Activated CD4-positive, alpha-beta T cell treated with anti-CD3 and anti-CD28 coated beads, Interleukin-10, Interleukin-2, amounts not matched to agents 100 ng/mL and 50 ng/mL, durations not matched to agents 16 hours and 8 hours (primary cell): Measurements from ENCODE around the gene RNASE2.
"Not testable (repeated sequence)": the region's sequence is repeated elsewhere in the genome, so short reads cannot be mapped to it uniquely, and the experiment has no call there.

Experiments used
- DNase-seq: peaks from one replicate; pipeline ENCODE4 v3.0.0-alpha.2; 2020

The RNASE2 gene

GRCh38 chr14:20954736-20955537 lies at the start of gene RNASE2:
Gene RNASE2, plus strand, starts transcription at chr14:20955487. Its CDS starts 285 bp downstream, at chr14:20955772.
- not testable (repeated sequence) for DNase-seq

GRCh38 chr14:20905676-20906075 lies 49.6 kb upstream of the RNASE2 start:
- DNase-seq: no peak

GRCh38 chr14:20907214-20907613 lies 48.1 kb upstream of the RNASE2 start:
- DNase-seq: no peak

DNA sequence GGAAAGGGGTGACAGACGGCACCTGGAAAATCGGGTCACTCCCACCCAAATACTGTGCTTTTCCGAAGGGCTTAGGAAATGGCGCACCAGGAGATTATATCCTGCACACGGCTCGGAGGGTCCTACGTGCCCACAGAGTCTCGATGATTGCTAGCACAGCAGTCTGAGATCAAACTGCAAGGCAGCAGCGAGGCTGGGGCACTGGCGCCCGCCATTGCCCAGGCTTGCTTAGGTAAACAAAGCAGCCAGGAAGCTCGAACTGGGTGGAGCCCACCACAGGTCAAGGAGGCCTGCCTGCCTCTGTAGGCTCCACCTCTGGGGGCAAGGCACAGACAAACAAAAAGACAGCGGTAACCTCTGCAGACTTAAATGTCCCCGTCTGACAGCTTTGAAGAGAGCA lies 44.5 kb upstream of the RNASE2 start:
- not testable (repeated sequence) for DNase-seq

DNA sequence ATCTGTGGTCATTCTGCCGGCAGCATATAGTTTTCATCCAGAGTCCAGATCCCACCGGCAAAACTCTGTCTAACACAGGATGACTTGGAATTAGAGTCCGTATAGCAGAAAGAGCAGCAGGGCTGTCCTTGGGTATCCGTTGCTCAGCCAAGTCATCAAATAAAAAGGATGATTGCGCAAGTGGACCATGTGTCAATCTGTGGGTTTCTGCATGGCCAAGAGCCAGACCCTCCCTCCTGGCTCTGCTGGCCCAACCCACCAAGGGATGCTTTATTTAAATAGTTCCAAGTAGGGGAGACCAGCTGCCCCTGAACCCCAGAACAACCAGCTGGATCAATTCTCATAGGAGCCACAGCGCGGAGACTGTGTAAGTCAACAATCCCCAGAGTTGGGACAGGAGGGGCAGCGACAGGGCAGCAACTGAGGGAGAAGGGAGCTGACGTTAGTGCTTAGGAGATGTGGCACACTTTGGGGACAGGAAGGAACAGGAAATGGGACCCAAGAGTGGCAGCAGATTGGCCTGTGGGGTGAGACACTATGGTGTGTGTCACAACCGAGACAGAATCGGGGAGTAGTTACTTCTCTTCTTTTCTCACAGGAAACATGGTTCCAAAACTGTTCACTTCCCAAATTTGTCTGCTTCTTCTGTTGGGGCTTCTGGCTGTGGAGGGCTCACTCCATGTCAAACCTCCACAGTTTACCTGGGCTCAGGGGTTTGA lies 36.1 kb upstream of the RNASE2 start:
- not testable (repeated sequence) for DNase-seq

DNA sequence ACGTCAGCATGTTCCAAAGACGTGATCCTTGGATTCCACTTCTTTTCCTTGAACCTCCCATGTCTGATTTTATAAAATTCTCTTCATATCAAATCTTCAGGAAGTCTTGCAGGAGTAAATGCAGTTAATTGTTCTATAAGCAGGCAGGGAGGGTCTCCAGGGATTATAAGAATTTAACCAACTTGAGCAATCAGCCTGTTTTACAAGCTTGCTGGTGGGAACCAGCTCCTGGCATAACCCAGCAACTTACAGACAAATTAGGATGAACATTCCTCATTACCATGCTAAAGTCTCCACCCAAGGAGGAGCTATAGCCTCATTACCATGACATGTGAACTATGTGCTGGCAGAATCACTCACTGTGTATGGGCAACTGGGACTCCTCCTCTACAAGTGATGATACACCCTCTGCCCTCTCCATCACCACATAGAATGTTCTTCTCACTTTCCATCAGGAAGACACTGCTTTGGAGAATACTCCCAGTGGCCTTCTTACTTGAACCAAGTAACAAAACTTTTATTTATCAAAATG lies 31.5 kb upstream of the RNASE2 start:
- not testable (repeated sequence) for DNase-seq

GRCh38 chr14:20934148-20934762 lies 21.0 kb upstream of the RNASE2 start:
- peak; percentile 47 for DNase-seq

DNA sequence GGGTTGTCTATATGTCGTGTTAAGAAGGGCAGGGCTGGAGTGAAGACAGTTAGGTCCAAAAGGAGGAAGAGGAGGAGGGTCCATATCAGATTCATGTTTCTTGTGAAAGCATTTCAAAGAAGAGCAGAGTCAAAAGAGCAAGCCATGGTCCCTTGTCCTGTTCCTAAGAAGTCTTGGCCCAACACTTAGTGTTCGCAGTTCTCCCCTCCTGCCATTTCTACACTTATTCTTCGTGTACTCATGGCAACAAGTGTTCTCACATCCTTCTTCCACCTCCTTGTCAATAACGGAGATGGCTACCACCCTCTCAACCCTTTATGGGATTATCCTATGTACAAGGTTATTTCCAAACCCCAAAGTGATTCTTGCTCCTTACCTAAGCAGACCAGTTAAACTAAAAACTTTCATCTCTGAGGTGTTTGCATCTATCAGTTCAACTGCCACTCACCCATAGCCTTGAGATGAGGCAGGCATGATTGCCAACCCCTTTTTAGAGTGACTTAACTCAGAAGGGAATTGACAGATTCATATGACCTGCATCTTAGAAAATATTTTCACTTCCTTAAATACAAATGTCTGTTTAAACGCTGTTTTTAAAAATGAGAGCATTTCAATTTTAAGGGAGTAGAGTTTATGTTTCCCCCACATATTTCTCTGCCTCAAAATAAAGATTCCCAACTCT lies 19.8 kb upstream of the RNASE2 start:
- no peak for DNase-seq

DNA sequence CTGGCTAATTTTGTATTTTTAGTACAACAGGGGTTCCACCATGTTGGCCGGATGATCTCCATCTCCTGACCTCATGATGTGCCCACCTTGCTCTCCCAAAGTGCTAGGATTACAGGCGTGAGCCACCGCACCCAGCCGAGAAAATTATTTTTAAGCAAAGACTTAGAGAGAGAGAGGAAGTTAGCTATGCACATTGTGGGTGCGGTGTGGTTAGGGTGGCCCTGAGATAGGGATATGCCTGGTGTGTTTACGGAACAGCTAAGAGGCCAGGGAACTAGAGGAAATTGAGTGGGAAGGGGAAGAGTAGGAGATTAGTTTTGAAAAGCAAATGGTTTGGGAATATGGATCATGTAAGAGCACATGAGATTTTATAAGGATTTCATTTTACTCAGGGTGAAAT lies 10.1 kb upstream of the RNASE2 start:
- not testable (repeated sequence) for DNase-seq

GRCh38 chr14:20946707-20947106 lies 8.6 kb upstream of the RNASE2 start:
- DNase-seq: not testable (repeated sequence)

- not testable (repeated sequence) for DNase-seq
These were observed 219 bp downstream of the RNASE2 start for GRCh38 chr14:20955538-20955873.

GRCh38 chr14:20956376-20956976 lies 1.2 kb downstream of the RNASE2 start:
- peak; percentile 61 for DNase-seq

- not testable (repeated sequence) for DNase-seq
These were observed 3.7 kb downstream of the RNASE2 start for GRCh38 chr14:20958946-20959345.

- DNase-seq: no peak
These were observed 14.0 kb downstream of the RNASE2 start for GRCh38 chr14:20969336-20969735.

DNA sequence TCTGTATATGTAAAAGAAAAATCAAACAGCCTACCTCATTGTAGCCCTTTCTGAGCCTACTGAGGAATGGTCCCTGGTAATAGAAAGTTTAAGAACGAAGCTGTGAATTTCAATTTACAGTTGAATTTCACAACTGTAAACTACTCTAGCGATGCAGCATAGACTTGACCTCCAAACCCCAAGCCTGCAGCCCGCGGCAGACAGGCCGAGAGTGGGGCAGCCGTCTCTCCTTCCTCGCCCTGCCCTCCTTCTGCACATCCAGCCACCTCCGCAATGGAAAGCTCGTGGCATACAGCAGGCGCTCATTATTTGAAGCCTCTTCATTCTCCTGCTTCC lies 15.3 kb downstream of the RNASE2 start:
- no peak for DNase-seq

DNA sequence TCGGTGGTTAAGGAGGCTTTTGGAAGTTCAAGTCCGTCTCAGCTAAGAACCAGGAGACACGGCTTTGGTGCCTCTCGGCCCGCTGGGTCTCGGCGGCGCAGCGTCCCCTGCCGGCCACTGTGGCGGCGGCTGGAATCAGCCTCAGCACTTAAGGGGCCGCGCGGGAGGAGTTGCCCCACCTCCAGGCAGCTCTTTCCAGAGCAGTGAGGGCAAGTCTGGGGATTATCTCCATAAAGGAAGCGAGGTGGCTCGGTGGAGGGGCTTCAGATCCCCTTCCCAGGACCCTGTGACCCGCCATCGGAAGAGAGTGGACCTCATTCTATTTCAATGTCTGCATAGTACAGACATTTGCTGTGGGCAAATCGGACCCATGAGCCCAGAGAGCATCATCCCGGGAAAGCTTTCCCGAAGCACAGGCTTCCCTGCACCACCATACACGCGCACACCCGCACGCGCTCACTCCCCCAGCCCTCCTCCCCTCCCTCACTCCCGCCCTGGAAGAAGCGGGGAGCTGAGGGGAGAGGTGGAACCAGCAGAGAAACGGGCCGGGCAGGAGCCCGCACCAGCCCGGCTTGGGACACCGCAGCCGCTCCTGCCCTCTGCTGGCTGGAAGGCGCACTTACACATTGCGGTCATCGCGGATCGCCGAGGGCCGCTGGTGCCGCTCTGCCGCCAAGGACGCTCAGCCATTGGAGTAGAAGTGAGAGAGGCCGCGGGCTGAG lies 15.9 kb downstream of the RNASE2 start:
- peak; percentile 88 for DNase-seq

- no peak for DNase-seq
These were observed 16.4 kb downstream of the RNASE2 start for GRCh38 chr14:20971705-20972021.

DNA sequence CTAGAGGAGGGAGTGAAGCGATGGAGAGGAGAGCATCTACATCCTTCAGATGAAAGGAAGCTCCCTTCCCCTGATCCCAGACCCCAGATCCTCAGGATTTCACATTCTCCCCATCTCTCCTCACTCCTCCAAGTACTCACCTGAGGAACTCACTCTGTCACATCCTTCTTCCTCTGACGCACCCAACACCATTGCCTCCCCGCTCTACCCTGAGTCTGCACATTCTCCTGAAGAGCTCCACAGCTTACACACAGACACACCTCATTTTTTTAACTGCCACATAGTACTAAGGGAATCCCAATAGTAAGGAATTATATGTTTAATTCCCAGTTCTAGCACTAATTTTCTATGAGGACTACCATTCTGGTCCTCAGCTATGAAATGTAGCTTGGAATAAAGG lies 18.2 kb downstream of the RNASE2 start:
- DNase-seq: no peak

DNA sequence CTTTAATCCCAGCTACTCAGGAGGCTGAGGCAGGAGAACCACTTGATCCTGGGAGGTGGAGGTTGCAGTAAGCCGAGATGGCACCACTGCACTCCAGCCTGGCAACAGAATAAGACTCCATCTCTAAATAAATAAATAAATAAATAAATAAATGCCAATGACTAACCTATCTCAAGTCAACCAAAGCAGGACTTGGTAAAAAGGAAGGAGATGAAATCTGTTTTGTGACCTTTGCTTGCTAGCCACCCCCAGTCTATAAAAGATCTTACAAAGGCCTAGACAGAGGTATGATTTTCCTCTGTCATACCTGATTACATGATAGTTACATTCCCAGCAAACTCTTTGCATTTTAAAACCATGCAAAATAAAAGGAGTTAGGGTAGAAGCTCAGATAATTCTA lies 21.0 kb downstream of the RNASE2 start:
- DNase-seq: no peak

DNA sequence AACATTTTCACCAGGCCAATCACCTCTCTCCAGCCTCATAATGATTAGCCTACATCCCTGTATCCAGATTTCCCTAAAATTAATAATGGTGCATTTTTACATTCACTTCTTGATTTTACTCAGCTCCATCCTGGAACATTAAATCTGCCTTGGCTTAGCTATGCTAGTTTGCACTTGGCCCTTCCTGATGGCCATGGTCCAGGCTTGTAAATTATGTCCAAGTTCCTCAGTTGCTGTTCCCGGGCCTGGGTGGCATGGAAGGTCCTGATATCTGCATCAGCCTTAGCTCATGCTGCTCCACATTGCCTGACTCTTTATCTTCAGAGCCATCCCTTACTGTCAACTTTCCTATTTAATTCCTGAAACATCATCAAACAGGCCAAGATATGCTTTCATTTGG lies 23.4 kb downstream of the RNASE2 start:
- DNase-seq: no peak

- DNase-seq: no peak
These were observed 25.6 kb downstream of the RNASE2 start for GRCh38 chr14:20980906-20981305.
